Measurements from ENCODE around the gene E2F4.

Gene E2F4

GRCh38 chr16:67191995-67192681 is at the start of gene E2F4:
Gene E2F4, plus strand, starts transcription at chr16:67192155. Its CDS starts 73 bp downstream, at chr16:67192228.
- peak; percentile 85 to 86 for DNase-seq

GRCh38 chr16:67142342-67142741 is 49.6 kb upstream of the E2F4 start:
- DNase-seq: no peak

- DNase-seq: no peak
These were observed 47.0 kb upstream of the E2F4 start for GRCh38 chr16:67144943-67145342.

GRCh38 chr16:67145746-67146145 is 46.2 kb upstream of the E2F4 start:
- DNase-seq: no peak

GRCh38 chr16:67146523-67147357 is 45.2 kb upstream of the E2F4 start:
- no peak for DNase-seq

- no peak for DNase-seq
These were observed 44.4 kb upstream of the E2F4 start for GRCh38 chr16:67147437-67148140.

- DNase-seq: no peak
These were observed 43.7 kb upstream of the E2F4 start for GRCh38 chr16:67148221-67148620.

GRCh38 chr16:67148656-67149275 is 43.2 kb upstream of the E2F4 start:
- no peak for DNase-seq

- DNase-seq: no peak
These were observed 42.5 kb upstream of the E2F4 start for GRCh38 chr16:67149276-67150046.

- peak in 1 of 2 donors; percentile 36 for DNase-seq
These were observed 41.7 kb upstream of the E2F4 start for GRCh38 chr16:67150047-67150832.

GRCh38 chr16:67150833-67151396 is 41.0 kb upstream of the E2F4 start, which contains the start of gene B3GNT9:
Gene B3GNT9, minus strand, starts transcription at chr16:67150998. Its CDS starts 513 bp downstream, at chr16:67150485.
- no peak for DNase-seq

- no peak for DNase-seq
These were observed 40.4 kb upstream of the E2F4 start for GRCh38 chr16:67151431-67152097.

GRCh38 chr16:67154578-67155294 is 37.2 kb upstream of the E2F4 start:
- no peak for DNase-seq

GRCh38 chr16:67155295-67156142 is 36.4 kb upstream of the E2F4 start:
- DNase-seq: peak; percentile 77 to 86

- DNase-seq: no peak
These were observed 35.7 kb upstream of the E2F4 start for GRCh38 chr16:67156143-67156844.

GRCh38 chr16:67157106-67157748 is 34.7 kb upstream of the E2F4 start:
- no peak for DNase-seq

GRCh38 chr16:67157892-67158635 is 33.9 kb upstream of the E2F4 start:
- no peak for DNase-seq

Data from stimulated activated CD4-positive, alpha-beta T cell treated with anti-CD3 and anti-CD28 coated beads, Interleukin-2, amount 100 ng/mL, for 48 hours (primary cell).